ENCODE results near the gene ZDHHC18. TPM values are rescaled to one million over a fixed set of nuclear protein-coding genes. Genes with fewer than 3 reads are reported as not detected.

The ZDHHC18 gene
- total and polyA plus RNA-seq, 2 of the 8 experiments (the other 6 are each of a cell fraction or from before 2014, with no cell fraction given), result 29.7 to 49.8 TPM

- no peak for TF ChIP-seq CHD7 (IDR thresholded peaks at IDR 0.05; ENCODE audit: insufficient replicate concordance, low read length)
- TF ChIP-seq JUND (IDR thresholded peaks at IDR 0.05; ENCODE audit: low read length), result no peak
- no peak for TF ChIP-seq HDAC6 (IDR thresholded peaks at IDR 0.05; ENCODE audit: low read depth, low read length)
- no peak for TF ChIP-seq NANOG (IDR thresholded peaks at IDR 0.05; ENCODE audit: insufficient read depth, low read depth, low read length, poor library complexity, severe bottlenecking)
- peak; percentile 32; the same call in 1 of the 2 replicates for TF ChIP-seq TBP (IDR thresholded peaks at IDR 0.05; ENCODE audit: low read depth, low read length)
- TF ChIP-seq SUZ12 (IDR thresholded peaks at IDR 0.05; ENCODE audit: low read length), result no peak
- no peak for TF ChIP-seq ATF2 (IDR thresholded peaks at IDR 0.05; ENCODE audit: low read length)
- no peak for TF ChIP-seq TCF12 (IDR thresholded peaks at IDR 0.05; ENCODE audit: low read depth, low read length)
These were observed 38.6 kb upstream of the ZDHHC18 start, which contains the start of gene PIGV (continued) for GRCh38 chr1:26787706-26788514.

All from H1 (cell line).